Esophagus squamous epithelium (tissue), 5 donors: ENCODE results near the gene FAM181A. TPM values are rescaled to one million over a fixed set of nuclear protein-coding genes. Genes with fewer than 3 reads are reported as not detected.

Experiments used
- DNase-seq: peaks from one replicate; lab custom pipeline; 2025; lab: John Stamatoyannopoulos, UW
- H3K27ac ChIP-seq, 4 donors: fragments of 200-600 bp; sonication (generic); one replicate each; pipeline ENCODE4 v1.5.1; 2016 to 2019; ENCODE audit warnings: mild to moderate bottlenecking in 1 of 4
- H3K27me3 ChIP-seq, 4 donors: fragments of 200-600 bp; sonication (generic); 1 replicate in 3 of 4; 2 replicates in 1 of 4; pipeline versions ENCODE4 v1.5.1 to v1.6.0; 2017 to 2021; ENCODE audit warnings: antibody characterized with exemption in 1 of 4
- H3K36me3 ChIP-seq, 3 donors: fragments of 200-600 bp; sonication (generic); one replicate each; pipeline ENCODE4 v1.5.1; 2016 to 2019
- H3K4me1 ChIP-seq, 3 donors: fragments of 200-600 bp; sonication (generic); one replicate each; pipeline ENCODE4 v1.5.1; 2017 to 2019
- H3K4me3 ChIP-seq, 4 donors: fragments of 200-600 bp; sonication (generic); 1 replicate in 3 of 4; 2 replicates in 1 of 4; pipeline ENCODE4 v1.5.1; 2016 to 2019; ENCODE audit warnings: mild to moderate bottlenecking in 2 of 4, moderate library complexity in 1 of 4
- H3K9me3 ChIP-seq, 3 donors: fragments of 200-600 bp; sonication (generic); one replicate each; pipeline ENCODE4 v1.5.1; 2016 to 2019
- POLR2A ChIP-seq, 4 donors: fragments of 450-650 bp; IDR thresholded peaks; one replicate each; pipeline ENCODE4 v1.6.1; 2017; ENCODE audit warnings: antibody characterized with exemption in 4 of 4, mild to moderate bottlenecking in 4 of 4, moderate library complexity in 3 of 4
- WGBS, 2 donors: methylation state at CpG; one replicate each; pipeline ENCODE4 v1.1.5; 2018; 5-methylcytosine and 5-hydroxymethylcytosine counted together
- intact Hi-C: fragments of 100-400 bp; cut with DNase I; formaldehyde crosslinking; loops from one replicate; pipeline ENCODE4 v1.15.0; 2022
- total RNA-seq, 4 donors: library from RNA; depleted of rRNA; stranded (reverse); fragments of >200 nt; gene quantifications; one replicate each; pipeline ENCODE4 v1.1.0, GENCODE V29; 2016
- TF ChIP-seq, protein P1 (sequence below), 6 experiments: fragments of 450-650 bp in 4 of 6; fragments of 200-600 bp in 2 of 6; sonication (generic) in 2 of 6; IDR thresholded peaks; one replicate each; pipeline ENCODE4 v1.5.1; 2016 to 2019; ENCODE audit warnings: antibody characterized with exemption in 6 of 6, mild to moderate bottlenecking in 4 of 6, moderate library complexity in 4 of 6
- donor health status: DM: yes; HTN: yes; CAD: no.

The FAM181A gene
- total RNA-seq, 4 donors from 2014 or later, result not detected

DNA sequence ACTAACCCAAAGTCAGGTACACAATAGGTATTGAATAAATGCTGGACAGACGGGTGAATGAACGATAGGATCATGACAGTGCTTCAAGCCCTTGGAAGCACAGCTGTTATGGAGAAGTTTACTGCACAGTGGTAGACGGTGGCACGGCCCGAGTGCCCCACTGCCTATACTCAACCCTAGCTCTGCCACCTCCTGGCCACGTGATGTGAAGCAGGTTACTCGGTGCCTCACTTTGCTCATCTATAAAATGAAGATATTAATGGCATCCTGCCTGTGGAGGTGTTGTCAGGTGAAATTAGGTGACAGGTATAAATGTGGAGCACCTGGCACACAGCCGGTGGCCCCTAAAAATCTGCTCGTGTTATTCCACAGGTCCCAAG lies 43.4 kb downstream of the FAM181A start:
- no peaks in the 10 kb centered on the region for H3K36me3 ChIP-seq
- 26 to 30% methylated on average over 7 to 9 of the region's 9 CpGs for WGBS, 2 donors
- peak overlapping the region in 3 of 4 donors; percentile 30 to 59 (median 37) for H3K4me3 ChIP-seq
- DNase-seq, result no peak
- peaks cover 0 to 72% (median 31%) of the 10 kb centered on the region in 3 donors for H3K4me1 ChIP-seq
- H3K27ac ChIP-seq, result peak overlapping the region; percentile 39 to 85 (median 62)
- no peak for TF ChIP-seq POLR2A (IDR thresholded peaks at IDR 0.05)
- TF ChIP-seq, protein P1, sequence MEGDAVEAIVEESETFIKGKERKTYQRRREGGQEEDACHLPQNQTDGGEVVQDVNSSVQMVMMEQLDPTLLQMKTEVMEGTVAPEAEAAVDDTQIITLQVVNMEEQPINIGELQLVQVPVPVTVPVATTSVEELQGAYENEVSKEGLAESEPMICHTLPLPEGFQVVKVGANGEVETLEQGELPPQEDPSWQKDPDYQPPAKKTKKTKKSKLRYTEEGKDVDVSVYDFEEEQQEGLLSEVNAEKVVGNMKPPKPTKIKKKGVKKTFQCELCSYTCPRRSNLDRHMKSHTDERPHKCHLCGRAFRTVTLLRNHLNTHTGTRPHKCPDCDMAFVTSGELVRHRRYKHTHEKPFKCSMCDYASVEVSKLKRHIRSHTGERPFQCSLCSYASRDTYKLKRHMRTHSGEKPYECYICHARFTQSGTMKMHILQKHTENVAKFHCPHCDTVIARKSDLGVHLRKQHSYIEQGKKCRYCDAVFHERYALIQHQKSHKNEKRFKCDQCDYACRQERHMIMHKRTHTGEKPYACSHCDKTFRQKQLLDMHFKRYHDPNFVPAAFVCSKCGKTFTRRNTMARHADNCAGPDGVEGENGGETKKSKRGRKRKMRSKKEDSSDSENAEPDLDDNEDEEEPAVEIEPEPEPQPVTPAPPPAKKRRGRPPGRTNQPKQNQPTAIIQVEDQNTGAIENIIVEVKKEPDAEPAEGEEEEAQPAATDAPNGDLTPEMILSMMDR (IDR thresholded peaks at IDR 0.05), result peak; percentile 24 to 65 (median 46)
- intact Hi-C loops, result no loop called here
- no peaks in the 10 kb centered on the region for H3K27me3 ChIP-seq
- H3K9me3 ChIP-seq, result no peaks in the 10 kb centered on the region

- intact Hi-C loops, result no loop called here
These were observed 44.0 kb downstream of the FAM181A start for GRCh38 chr14:93970965-93971634.

DNA sequence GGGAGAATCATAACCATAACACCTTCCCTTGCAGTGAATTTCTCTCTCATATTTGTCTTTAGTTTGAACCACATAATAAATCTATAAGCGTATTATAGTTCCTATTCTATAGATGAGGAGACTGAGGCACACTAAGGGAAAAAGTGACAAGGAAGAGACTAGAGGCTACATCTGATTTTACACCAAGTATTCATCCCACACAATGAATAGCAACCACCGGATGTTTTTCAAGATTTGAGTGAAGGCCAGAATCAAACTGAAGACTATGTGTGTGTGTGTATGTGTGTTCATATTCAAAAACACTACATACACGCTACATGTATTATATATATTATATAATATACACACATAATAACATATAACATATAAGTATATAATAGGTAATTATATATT lies 44.5 kb downstream of the FAM181A start:
- H3K9me3 ChIP-seq, result no peaks in the 10 kb centered on the region
- no peaks in the 10 kb centered on the region for H3K36me3 ChIP-seq
- TF ChIP-seq POLR2A (IDR thresholded peaks at IDR 0.05), result no peak
- TF ChIP-seq, protein P1 (IDR thresholded peaks at IDR 0.05), result no peak
- H3K27me3 ChIP-seq, result peaks cover 0 to 4% (median 0%) of the 10 kb centered on the region in 4 donors
- DNase-seq, result no peak
- H3K27ac ChIP-seq, result peak overlapping the region; percentile 39 to 85 (median 62)
- 71 to 86% methylated on average over 3 of the region's 3 CpGs for WGBS, 2 donors
- intact Hi-C loops, result no loop called here
- H3K4me1 ChIP-seq, result peaks cover 0 to 74% (median 24%) of the 10 kb centered on the region in 3 donors
- peak overlapping the region in 1 of 4 donors; percentile 59 for H3K4me3 ChIP-seq

More at GRCh38 chr14:93970965-93971634, 44.0 kb downstream of the FAM181A start:
- Histone ChIP-seq H3K9me3 (no peaks in the 10 kb centered on the region), H3K4me1 (peaks cover 0 to 70% (median 26%) of the 10 kb centered on the region in 3 donors), H3K4me3 (peak overlapping the region in 3 of 4 donors; percentile 30 to 59 (median 37)), H3K36me3 (no peaks in the 10 kb centered on the region), H3K27ac (peak overlapping the region; percentile 39 to 85 (median 62)), H3K27me3 (no peaks in the 10 kb centered on the region)
- WGBS, 2 donors, result 8 to 22% methylated on average over 10 to 13 of the region's 15 CpGs
- TF ChIP-seq, protein P1 (IDR thresholded peaks at IDR 0.05), result peak in 1 of 6 experiments; percentile 2
- no peak for TF ChIP-seq POLR2A (IDR thresholded peaks at IDR 0.05)
- DNase-seq, result no peak

DNA sequence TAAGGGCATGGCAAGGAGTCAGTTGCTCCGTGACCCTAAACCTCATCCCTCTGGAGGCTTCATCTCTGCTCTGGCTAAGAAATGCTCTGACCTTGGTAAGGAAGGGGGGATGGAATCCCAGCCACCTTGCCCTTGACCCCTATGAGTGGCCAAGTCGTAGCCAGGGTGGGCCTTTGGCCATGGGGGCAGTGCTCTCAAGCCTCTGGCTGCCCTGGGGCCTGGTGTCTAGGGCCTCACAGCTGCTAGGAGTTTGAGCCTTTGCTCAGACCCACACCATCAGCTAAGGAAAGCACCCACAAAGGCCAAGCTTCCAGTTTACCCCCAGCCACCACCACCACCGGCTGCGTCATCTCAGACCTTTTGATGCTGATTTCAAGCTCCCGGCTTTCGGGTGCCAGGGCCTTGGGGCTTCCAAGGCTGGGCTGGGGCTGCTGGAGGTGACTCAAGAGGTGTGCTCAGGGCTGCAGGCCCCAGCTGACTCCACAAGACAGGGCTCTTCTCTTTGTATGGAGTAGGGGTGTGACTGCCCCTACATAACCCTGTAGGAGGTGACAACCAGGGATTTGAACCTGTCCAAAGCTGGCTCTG lies 45.6 kb downstream of the FAM181A start:
- peak overlapping the region in 1 of 4 donors; percentile 6 for H3K4me3 ChIP-seq
- no peak for DNase-seq
- H3K36me3 ChIP-seq, result no peaks in the 10 kb centered on the region
- intact Hi-C loops, result no loop called here
- H3K27me3 ChIP-seq, result peaks cover 0 to 9% (median 0%) of the 10 kb centered on the region in 4 donors
- TF ChIP-seq, protein P1 (IDR thresholded peaks at IDR 0.05), result no peak
- TF ChIP-seq POLR2A (IDR thresholded peaks at IDR 0.05), result no peak
- 60 to 67% methylated on average over 1 to 4 of the region's 6 CpGs for WGBS, 2 donors
- H3K9me3 ChIP-seq, result no peaks in the 10 kb centered on the region
- peak overlapping the region; percentile 27 to 85 (median 69) for H3K27ac ChIP-seq
- H3K4me1 ChIP-seq, result peaks cover 0 to 76% (median 24%) of the 10 kb centered on the region in 3 donors

DNA sequence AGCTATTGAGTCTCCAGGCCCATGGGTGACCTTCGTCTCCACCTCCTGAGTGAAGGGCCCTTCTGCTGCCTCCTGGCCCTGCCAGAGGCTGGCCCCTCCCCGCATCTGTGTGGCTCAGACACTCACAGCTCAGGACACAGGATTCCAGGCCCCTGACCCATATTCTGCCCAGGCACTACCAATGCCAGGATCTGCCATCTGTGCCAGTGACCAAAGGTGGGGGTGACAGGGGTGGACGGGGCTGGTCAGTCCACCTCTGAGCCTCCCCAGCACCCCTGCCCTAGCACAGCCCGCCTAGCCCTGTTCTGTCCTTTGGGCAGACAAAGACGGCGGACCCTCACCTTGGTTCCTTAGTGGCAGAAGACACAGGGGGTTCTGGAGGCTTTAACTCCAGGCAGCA lies 46.5 kb downstream of the FAM181A start:
- TF ChIP-seq, protein P1 (IDR thresholded peaks at IDR 0.05), result no peak
- TF ChIP-seq POLR2A (IDR thresholded peaks at IDR 0.05), result no peak
- Histone ChIP-seq H3K27ac (peak overlapping the region; percentile 1 to 85 (median 74)), H3K27me3 (peaks cover 0 to 12% (median 0%) of the 10 kb centered on the region in 4 donors), H3K4me3 (peak overlapping the region in 1 of 4 donors; percentile 37), H3K4me1 (peaks cover 0 to 69% (median 24%) of the 10 kb centered on the region in 3 donors), H3K36me3 (no peaks in the 10 kb centered on the region), H3K9me3 (no peaks in the 10 kb centered on the region)
- intact Hi-C loops, result no loop called here
- 80 to 90% methylated on average over 1 to 2 of the region's 6 CpGs for WGBS, 2 donors
- DNase-seq, result no peak
